GM18867 (cell line): ENCODE data around the gene PIK3C2A.

Experiments used
- ATAC-seq: cut with Tn5 transposase; IDR thresholded peaks from one replicate; pipeline ENCODE4 v1.9.1; 2021; ENCODE audit warnings: mild to moderate bottlenecking, moderate library complexity; ENCODE audit not compliant: unreplicated experiment

The PIK3C2A gene

DNA sequence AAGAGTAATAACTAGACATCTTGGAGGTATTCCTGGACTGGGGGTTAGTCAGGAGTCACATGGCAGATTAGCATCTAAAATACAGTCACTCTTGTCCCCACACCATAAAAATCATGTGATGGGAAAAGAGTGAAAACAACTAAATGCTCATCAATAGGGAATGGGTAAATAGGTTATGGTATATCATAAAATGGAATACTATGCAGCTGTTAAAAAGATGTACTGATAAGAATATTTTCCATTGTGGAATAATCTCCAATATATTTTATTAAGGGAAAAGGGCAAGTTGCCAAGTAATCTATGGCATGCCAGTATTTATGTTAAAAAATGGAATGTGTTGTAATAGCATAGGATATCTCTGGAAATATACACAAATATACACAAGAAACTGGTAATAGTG is 6.6 kb upstream of the PIK3C2A start:
- ATAC-seq, result no peak

GRCh38 chr11:17211286-17211685 is 3.5 kb upstream of the PIK3C2A start:
- no peak for ATAC-seq

- ATAC-seq, result no peak
Measured at GRCh38 chr11:17209939-17210245, 2.1 kb upstream of the PIK3C2A start.

DNA sequence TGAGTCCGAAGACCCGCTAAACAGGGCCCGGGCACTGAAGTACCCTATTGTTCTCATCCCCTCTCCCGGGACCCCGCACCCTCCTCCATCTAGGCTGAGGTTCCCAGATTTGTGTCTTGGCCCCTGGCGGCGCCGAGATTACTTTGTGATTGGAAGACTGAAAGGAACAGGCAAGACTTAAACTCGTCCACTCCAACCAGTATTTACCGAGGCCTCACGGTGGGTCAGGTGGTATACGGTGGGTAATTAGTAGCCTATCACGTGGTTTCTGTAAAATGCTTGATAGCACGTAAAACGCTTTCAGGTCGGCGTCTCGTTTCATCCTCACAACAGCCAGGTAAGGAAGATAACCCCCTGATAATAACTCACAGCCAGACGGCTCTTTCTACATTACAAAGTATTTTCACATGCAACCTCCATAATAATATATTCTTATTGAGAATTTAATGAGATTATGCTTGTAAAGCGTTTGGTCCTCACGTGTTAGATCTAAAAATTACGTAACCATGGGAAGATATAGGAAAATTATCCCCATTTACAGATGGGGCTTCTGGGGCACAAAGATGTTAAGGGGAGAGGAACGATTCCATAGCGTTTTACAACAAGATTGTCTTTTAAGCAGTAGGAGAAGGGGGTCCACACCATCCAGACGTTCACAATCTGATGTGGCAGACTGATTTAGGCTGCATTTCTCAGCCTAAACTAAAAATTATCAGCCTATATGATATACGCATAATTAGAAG is 642 bp upstream of the PIK3C2A start:
- ATAC-seq, result peak; percentile 57

DNA sequence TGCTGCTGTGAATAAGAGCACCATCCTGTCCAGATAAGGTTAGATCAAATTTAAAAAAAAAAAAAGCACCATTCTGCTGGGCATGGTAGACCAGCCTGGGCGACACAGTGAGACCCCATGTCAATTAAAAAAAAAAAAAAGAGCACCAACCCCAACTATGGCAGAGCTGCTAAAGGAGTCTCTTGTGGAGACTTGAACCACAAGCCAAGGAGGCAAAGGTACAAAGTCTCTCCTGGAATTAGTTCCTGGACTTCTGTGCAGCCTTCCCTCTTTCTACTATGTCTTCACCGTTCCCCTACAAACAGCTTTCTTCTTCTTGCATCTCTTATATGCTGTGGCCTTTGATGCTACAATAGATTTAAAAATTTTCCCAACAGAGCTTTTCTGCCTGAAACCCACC is 1.3 kb downstream of the PIK3C2A start:
- no peak for ATAC-seq

DNA sequence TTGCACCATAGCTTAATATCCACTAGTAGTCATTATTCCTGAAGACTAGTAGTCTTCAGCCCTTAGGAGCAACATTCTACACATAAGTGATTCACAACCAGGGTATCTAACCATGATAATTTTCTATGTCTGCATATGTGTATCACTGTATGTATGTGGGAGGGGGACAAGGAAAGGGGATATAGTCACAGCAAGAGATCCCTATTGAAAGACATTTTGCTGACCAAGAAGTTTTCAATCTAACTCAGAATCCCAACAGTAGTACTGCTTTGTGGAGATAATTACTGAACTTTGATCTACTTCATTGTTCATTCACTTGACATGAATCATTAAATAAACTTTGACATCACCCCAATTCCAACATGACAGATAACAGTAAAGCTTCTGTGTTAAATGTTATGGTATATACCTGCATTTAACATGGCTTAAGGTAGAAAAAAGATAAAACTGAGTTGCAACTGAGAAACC is 10.3 kb downstream of the PIK3C2A start:
- ATAC-seq, result no peak

DNA sequence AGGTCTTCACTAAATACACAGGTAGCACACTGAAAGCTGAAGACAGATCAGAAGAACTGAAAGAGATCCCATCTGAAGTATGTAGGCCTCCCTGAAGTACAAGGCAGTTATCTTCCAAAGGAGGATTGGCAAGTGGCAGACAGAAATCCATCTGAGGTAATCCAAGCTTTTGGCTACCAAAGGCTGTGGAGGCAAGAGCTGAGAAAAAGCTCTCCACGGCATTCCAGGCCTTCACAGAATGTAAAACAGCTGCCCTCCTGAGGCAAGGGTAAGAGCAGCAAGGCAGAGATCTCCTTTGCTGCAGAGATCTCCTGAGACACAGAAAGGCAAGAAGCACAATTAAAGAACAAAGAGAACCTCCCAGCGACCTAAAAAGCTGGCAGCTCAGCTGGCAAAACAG is 19.1 kb downstream of the PIK3C2A start:
- no peak for ATAC-seq

GRCh38 chr11:17186932-17187692 is 20.7 kb downstream of the PIK3C2A start:
- no peak for ATAC-seq

GRCh38 chr11:17185938-17186337 is 21.8 kb downstream of the PIK3C2A start:
- ATAC-seq, result no peak

DNA sequence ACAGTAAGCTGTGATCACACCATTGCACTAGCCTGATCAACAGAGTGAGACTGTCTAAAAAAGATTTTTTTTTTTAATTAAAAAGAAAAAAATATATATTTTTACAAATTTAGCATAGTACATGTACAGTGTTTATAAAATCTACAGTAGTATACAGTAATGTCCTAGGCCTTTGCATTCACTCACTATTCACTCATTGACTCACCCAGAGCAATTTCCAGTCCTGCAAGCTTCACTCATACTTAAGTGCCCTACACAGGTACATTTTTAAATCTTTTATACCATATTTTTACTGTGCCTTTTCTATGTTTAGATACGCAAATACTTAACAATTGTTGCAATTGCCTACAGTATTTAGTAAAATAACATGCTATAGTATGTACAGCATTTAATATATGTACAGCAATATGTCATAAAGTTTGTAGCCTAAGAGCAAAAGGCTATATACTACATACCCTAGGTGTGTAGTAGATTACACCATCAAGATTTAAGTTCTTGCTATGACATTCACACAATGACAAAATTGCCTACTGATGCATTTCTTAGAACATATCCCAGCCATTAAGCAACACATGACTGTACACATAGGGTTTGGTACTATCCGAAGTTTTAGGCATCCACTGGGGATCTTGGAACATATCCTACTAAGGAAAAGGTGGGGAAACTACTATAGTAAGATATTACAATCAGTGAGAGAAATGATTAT is 22.8 kb downstream of the PIK3C2A start:
- no peak for ATAC-seq

GRCh38 chr11:17183836-17184235 is 23.9 kb downstream of the PIK3C2A start:
- ATAC-seq, result no peak

DNA sequence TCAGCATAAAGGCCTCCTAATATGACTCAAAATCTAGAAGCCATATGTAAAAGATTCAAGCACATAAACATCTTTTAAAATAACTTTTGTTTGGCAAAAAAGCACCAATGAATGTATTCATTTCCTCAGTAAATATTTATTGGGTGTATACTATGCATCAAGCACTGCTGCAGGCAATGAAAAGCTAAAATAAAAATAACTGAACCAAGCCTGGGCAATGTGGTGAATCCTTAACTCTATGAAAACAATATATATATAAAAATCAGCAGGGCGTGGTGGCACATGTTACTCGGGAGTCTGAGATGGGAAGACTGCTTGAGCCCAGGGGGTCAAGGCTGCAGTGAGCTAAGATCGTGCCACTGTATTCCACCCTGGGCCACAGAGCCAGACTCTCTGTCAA is 27.8 kb downstream of the PIK3C2A start:
- no peak for ATAC-seq

GRCh38 chr11:17173332-17173731 is 34.5 kb downstream of the PIK3C2A start:
- ATAC-seq, result no peak

DNA sequence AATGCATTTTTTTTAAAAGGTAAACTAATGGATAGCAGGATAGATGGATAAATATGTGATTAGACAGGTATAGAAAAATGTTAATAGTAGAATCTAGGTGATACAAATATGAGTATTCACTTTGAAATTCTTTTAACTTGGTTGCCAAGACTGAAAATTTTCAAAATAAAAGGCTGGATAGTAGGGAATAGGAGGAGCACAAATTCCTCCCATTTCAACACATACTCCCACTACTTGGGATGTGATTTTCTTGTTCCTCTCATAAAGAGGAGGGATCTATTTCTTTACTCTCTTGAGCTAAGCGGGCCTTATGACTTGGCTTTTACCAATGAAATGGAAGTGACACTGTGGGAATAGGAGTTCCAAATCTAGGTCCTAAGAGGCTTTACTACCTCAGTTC is 35.9 kb downstream of the PIK3C2A start:
- no peak for ATAC-seq

DNA sequence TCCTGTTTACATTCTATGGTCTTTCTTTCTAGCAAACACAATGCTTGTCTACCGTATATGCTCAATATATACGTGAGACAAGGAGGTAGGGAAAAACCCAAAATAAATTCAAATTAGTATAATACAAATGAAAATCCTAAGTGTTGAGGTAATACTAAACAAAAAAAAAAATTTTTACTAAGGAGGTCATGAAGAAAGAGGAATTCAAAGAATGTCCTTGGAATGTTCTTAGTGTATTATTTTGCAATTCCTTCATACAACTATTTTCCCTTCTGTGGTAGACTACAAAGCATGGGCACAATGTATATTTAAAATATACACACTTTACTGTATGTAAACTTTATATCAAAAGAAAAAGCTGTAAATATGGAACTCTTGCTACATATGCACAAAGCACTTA is 36.4 kb downstream of the PIK3C2A start:
- no peak for ATAC-seq

GRCh38 chr11:17169876-17170275 is 37.9 kb downstream of the PIK3C2A start:
- ATAC-seq, result no peak

DNA sequence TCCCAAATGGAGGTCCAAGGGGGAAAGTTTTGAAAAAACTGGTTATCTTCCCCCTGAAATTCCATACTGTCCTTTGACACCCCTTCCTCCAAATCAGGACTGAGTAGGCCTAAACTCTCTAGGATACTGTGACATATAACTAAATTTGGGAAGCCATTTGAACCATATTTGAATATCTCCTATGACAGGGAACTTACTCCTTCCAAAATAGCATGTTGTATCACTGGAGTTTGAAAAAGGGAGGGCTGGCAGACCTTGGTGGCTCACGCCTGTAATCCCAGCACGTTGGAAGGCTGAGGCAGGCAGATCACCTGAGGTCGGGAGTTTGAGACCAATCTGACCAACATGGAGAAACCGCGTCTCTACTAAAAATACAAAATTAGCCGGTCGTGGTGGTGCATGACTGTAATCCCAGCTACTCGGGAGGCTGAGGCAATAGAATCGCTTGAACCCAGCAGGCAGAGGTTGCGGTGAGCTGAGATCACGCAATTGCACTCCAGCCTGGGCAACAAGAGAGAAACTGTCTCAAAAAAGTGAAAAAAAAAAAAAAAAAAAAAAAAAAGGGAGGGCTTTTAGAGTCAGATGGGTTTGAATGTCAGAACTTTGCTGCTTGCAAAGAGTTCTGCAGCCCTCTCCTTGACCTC is 42.4 kb downstream of the PIK3C2A start:
- no peak for ATAC-seq

DNA sequence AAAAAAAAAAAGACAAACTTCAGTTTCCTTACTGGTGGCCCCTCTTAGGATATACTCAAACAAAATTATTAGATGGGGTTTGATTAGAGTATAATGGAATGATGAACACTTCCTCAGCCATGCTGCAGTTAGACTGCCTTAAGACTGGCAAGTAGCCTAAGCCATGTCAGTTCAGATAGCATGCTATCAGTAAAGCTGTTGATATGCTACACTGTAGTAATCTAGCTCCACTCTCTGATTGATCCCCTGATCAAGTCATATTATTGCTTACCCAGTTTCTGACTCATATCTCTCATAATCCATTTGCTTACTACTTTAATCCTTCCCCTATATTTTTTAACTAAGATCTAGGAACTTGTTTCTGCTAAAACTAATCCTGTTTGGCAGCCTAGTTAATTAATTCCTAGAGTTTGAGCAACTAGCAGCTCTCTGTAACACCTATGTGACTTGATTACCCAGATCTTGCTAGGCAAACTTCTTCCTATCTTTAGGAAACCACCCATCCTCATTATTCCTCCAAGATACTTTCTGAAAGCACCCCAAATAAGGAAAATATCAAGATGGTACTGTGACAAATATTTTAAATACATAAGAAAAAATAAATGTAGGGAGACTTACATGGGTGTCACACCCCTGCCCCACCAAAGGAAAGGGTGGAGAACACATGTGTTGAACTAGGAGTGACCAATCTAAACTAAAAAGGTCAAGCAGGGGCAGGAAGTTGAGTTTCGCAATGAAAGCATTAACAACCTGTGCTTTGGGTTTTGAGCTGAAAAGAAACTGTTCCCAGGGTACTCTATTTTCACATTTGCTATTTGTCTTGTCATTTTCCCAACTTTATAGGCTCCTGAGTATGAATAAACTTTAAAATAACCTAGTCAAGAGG is 43.2 kb downstream of the PIK3C2A start:
- no peak for ATAC-seq

DNA sequence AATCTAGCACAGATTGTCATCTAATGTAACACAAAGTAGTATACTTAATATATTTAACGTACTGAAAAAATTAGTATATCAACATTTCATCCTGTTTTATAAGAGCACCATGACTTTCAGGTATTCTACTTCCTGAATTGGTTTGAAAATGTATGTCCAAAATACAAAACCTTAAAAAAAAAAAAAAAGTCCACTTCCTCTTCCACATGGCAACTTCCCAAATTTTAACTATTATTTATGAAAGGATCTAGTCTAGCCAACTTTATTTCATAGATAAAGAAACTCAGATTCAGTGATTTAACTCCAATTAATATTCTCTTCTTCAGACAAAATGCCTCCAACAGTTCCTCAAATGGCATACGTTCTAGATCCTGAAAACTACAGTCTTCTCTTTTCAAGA is 44.0 kb downstream of the PIK3C2A start:
- no peak for ATAC-seq

DNA sequence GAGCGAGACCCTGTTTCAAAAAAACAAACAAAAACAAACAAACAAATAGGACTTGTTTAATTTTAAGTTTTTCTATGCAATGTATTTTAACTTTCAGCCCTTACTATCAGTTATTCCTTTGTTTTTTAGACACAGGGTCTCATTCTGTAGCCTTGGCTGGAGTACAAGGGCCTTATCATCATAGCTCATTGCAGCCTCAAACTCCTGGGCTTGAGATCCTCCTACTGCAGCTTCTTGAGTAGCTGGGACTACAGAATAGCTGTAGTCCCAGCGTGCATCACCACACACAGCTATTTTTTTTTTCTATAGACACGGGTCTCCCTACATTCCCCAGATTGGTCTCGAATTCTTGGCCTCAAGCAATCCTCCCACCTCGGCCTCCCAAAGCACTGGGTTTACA is 44.5 kb downstream of the PIK3C2A start:
- no peak for ATAC-seq
